GM12878 (cell line): ENCODE results near the gene FXYD3. TPM values are rescaled to one million over a fixed set of nuclear protein-coding genes. Genes with fewer than 3 reads are reported as not detected.

Experiments
- ATAC-seq: fragments of 200-7000 bp; cut with Tn5 transposase; 3 replicates; pipeline ENCODE4 v1.9.1; 2020; ENCODE audit warnings: mild to moderate bottlenecking, moderate library complexity
- BruUV-seq: library from RNA; stranded (reverse); fragments of 400-500 nt; replicated peaks from 2 replicates; lab custom pipeline; 2021; lab: Mats Ljungman, UMichigan
- CTCF ChIA-PET: fragments of 300-600 bp; sonication (Branson Sonifier 250); formaldehyde crosslinking; extraction: SDS; loops from one replicate; lab custom pipeline; 2021; ENCODE audit warnings: inconsistent platforms; lab: Yijun Ruan, JAX
- POLR2A ChIA-PET: fragments of 350-600 bp; formaldehyde crosslinking; extraction: SDS; loops from one replicate; lab custom pipeline; 2021; ENCODE audit warnings: inconsistent platforms; lab: Charles Lee
- RAD21 ChIA-PET: fragments of 300-600 bp; sonication (Branson Sonifier 250); formaldehyde crosslinking; loops from one replicate; lab custom pipeline; 2023; ENCODE audit warnings: antibody characterized with exemption; ENCODE audit not compliant: unreplicated experiment; lab: Charles Lee
- SMC1A ChIA-PET: fragments of 300-600 bp; sonication (Branson Sonifier 250); formaldehyde crosslinking; loops from one replicate; lab custom pipeline; 2023; ENCODE audit not compliant: unreplicated experiment, uncharacterized antibody; lab: Charles Lee
- DNase-seq: peaks from one replicate; pipeline ENCODE4 v3.0.0-alpha.2; 2011; ENCODE audit warnings: low read depth, low spot score
- FAIRE-seq: peaks from 3 replicates; lab custom pipeline; 2011; peaks lifted over from hg19 to GRCh38; lab: Jason Lieb, UNC
- H2AFZ ChIP-seq: 2 replicates; pipeline ENCODE4 v1.6.0; 2011; ENCODE audit warnings: low read depth, low read length, control low read depth; ENCODE audit not compliant: control insufficient read depth
- H3K27ac ChIP-seq: 2 replicates; pipeline ENCODE4 v1.5.1; 2011; ENCODE audit warnings: control low read depth; ENCODE audit not compliant: control insufficient read depth, insufficient read depth
- H3K27me3 ChIP-seq, 2 experiments: replicated peaks in 1 of 2; 2 replicates each; pipeline versions ENCODE4 v1.6.0 to v1.6.1; 2011; ENCODE audit warnings: low read length in 1 of 2; ENCODE audit not compliant: control insufficient read depth in 2 of 2, insufficient read depth in 2 of 2
- H3K36me3 ChIP-seq, 2 experiments: 2 replicates each; pipeline ENCODE4 v1.5.1; 2011; ENCODE audit warnings: low read length in 1 of 2; ENCODE audit not compliant: control insufficient read depth in 2 of 2, insufficient read depth in 2 of 2
- H3K4me1 ChIP-seq: 2 replicates; pipeline ENCODE4 v1.6.1; 2011; ENCODE audit warnings: mild to moderate bottlenecking, low read length, moderate library complexity, mixed read lengths; ENCODE audit not compliant: control insufficient read depth, insufficient read depth
- H3K4me2 ChIP-seq: 2 replicates; pipeline ENCODE4 v1.6.0; 2011; ENCODE audit warnings: control low read depth; ENCODE audit not compliant: control insufficient read depth, insufficient read depth
- H3K4me3 ChIP-seq: fragments of 200-600 bp; sonication (generic); 2 replicates; pipeline ENCODE4 v1.5.1; 2016
- H3K79me2 ChIP-seq: 2 replicates; pipeline ENCODE4 v1.6.0; 2011; ENCODE audit warnings: low read length; ENCODE audit not compliant: control insufficient read depth, insufficient read depth
- H3K9ac ChIP-seq: 2 replicates; pipeline ENCODE4 v1.8.0; 2011; ENCODE audit warnings: low read length, control low read depth, mixed read lengths; ENCODE audit not compliant: control insufficient read depth, insufficient read depth
- H3K9me3 ChIP-seq: replicated peaks from 3 replicates; pipeline ENCODE4 v1.5.1; 2011; ENCODE audit warnings: mild to moderate bottlenecking, low read length; ENCODE audit not compliant: control insufficient read depth, insufficient read depth
- H4K20me1 ChIP-seq: 2 replicates; pipeline ENCODE4 v1.6.0; 2011; ENCODE audit not compliant: control insufficient read depth, insufficient read depth
- CBFB ChIP-seq: IDR thresholded peaks from 2 replicates; pipeline ENCODE4 v1.6.1; 2016; ENCODE audit warnings: antibody characterized with exemption, low read depth
- CBX5 ChIP-seq: sonication (generic); IDR thresholded peaks from 2 replicates; pipeline ENCODE4 v1.6.1; 2016; ENCODE audit warnings: low read depth, moderate library complexity, mild to moderate bottlenecking, inconsistent platforms
- FOXK2 ChIP-seq: fragments of 450-650 bp; IDR thresholded peaks from 2 replicates; pipeline ENCODE4 v1.6.1; 2017; ENCODE audit warnings: mild to moderate bottlenecking, moderate library complexity
- JUNB ChIP-seq: IDR thresholded peaks from 2 replicates; pipeline ENCODE4 v1.6.1; 2016; ENCODE audit warnings: antibody characterized with exemption, mild to moderate bottlenecking
- MEF2A ChIP-seq: IDR thresholded peaks from 2 replicates; pipeline ENCODE4 v1.6.1; 2011; ENCODE audit warnings: low read depth, mild to moderate bottlenecking, low read length, moderate library complexity; ENCODE audit not compliant: insufficient read depth
- NRF1 ChIP-seq: conservative IDR thresholded peaks from 2 replicates; pipeline ENCODE4 v1.6.1; 2011; ENCODE audit warnings: mild to moderate bottlenecking, low read depth, low read length, improper control_type of control experiment
- RUNX3 ChIP-seq: IDR thresholded peaks from 2 replicates; pipeline ENCODE4 v1.6.1; 2012; ENCODE audit warnings: low read length, inconsistent platforms
- SMC3 ChIP-seq: IDR thresholded peaks from 2 replicates; pipeline ENCODE4 v1.6.1; 2011; ENCODE audit warnings: low read length, improper control_type of control experiment, borderline replicate concordance
- YBX1 ChIP-seq: fragments of 450-650 bp; IDR thresholded peaks from 2 replicates; pipeline ENCODE4 v1.6.1; 2016; ENCODE audit warnings: antibody characterized with exemption
- WGBS: methylation state at CpG from one replicate; pipeline ENCODE4 v1.1.6; 2016; ENCODE audit warnings: low lambda C conversion rate; ENCODE audit not compliant: insufficient replicate concordance, insufficient coverage; ENCODE audit errors: missing lambda C conversion rate; 5-methylcytosine and 5-hydroxymethylcytosine counted together
- in situ Hi-C: fragments of 300-500 bp; cut with MboI; formaldehyde crosslinking; loops from 9 replicates; pipeline ENCODE4 v1.14.3; 2018; ENCODE audit warnings: mixed read lengths
- intact Hi-C: fragments of 100-400 bp; cut with micrococcal nuclease; formaldehyde crosslinking; loops from one replicate; pipeline ENCODE4 v1.14.2; 2022; ENCODE audit not compliant: unreplicated experiment
- polyA plus RNA-seq, 11 experiments: library from polyadenylated mRNA; depleted of rRNA in 4 of 11; unstranded in 6 of 11; stranded (reverse) in 5 of 11; fragments of >200 nt; fragmentation: Nextera tagmentation in 4 of 11; fragmentation: Illumina TruSeq in 1 of 11; extraction: Ambion mirVana in 4 of 11; extraction: Trizol in 1 of 11; gene quantifications; 1 replicate in 1 of 11; 2 replicates in 10 of 11; pipeline versions ENCODE4 v1.2.1 to v1.2.3, GENCODE V29; 2011 to 2016; ENCODE audit warnings: inconsistent platforms in 2 of 11, missing spikeins in 2 of 11, low read depth in 1 of 11
- total RNA-seq, 4 experiments: library from RNA; depleted of rRNA in 3 of 4; stranded (reverse); fragments of >200 nt in 3 of 4; fragmentation: Illumina TruSeq in 1 of 4; extraction: Trizol in 1 of 4; gene quantifications; 2 replicates each; pipeline versions ENCODE4 v1.2.1 to v1.2.3, GENCODE V29; 2013 to 2021
- TF ChIP-seq, protein P1 (sequence below): IDR thresholded peaks from 2 replicates; pipeline ENCODE4 v1.6.1; 2011; ENCODE audit warnings: low read depth, low read length, improper control_type of control experiment, borderline replicate concordance
- TF ChIP-seq, protein P2 (sequence below): fragments of 450-650 bp; IDR thresholded peaks from 2 replicates; pipeline ENCODE4 v1.6.1; 2017; ENCODE audit warnings: borderline replicate concordance

The FXYD3 gene
- total and polyA plus RNA-seq, 10 of the 15 experiments (the other 5 are each of a cell fraction or from before 2014, with no cell fraction given) = 0.09 to 0.44 TPM; not detected in 8

DNA sequence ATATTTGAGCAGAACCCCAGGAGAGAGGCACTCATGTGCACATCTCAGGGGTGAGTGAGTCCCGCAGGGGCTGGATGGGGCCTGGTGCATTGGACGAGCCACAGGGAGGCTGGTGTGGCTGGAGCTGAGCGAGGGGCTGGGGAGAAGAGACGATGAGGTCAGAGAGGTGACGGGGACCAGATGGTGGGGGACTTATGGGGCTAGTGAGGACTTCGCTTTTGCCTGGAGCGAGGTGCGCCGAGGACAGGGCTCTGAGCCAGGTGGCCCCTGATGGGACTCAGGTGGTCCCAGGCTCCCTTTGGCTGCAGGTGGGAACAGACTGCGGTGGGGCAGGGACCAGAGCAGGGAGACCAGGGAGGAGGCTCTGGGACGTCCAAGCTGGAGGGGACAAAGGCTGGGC, 6.9 kb upstream of the FXYD3 start:
- Histone ChIP-seq H3K27me3 (peaks cover 0 to 2% of the 10 kb centered on the region in 2 experiments; a peak in 1 of 4 replicates), H4K20me1 (no peaks in the 10 kb centered on the region), H3K79me2 (no peaks in the 10 kb centered on the region), H3K9me3 (no peaks in the 10 kb centered on the region; the same call in 2 of the 3 replicates), H3K4me2 (no peak overlapping the region), H3K9ac (no peak overlapping the region), H3K36me3 (no peaks in the 10 kb centered on the region), H2AFZ (no peak overlapping the region), H3K4me3 (no peak overlapping the region), H3K27ac (no peak overlapping the region), H3K4me1 (no peaks in the 10 kb centered on the region)
- FAIRE-seq = no peak
- ChIA-PET POLR2A (no interaction called here), RAD21 (no interaction called here), SMC1A (no interaction called here), CTCF (interaction anchor here (1.2 kb wide), 1 partner anchor 29 kb away, joined by 5 read pairs; no protein-coding TSS in a partner anchor)
- intact Hi-C loops = no loop called here
- BruUV-seq = no TSS peak
- in situ Hi-C loops = no loop called here
- WGBS = 48% methylated on average over 10 of the region's 11 CpGs
- no peak for ATAC-seq
- no peak for DNase-seq
- TF ChIP-seq, protein P1, sequence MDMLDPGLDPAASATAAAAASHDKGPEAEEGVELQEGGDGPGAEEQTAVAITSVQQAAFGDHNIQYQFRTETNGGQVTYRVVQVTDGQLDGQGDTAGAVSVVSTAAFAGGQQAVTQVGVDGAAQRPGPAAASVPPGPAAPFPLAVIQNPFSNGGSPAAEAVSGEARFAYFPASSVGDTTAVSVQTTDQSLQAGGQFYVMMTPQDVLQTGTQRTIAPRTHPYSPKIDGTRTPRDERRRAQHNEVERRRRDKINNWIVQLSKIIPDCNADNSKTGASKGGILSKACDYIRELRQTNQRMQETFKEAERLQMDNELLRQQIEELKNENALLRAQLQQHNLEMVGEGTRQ = no peak
- no peak for TF ChIP-seq NRF1
- TF ChIP-seq YBX1 = no peak
- no peak for TF ChIP-seq FOXK2
- TF ChIP-seq CBFB = no peak
- TF ChIP-seq RUNX3 = no peak
- TF ChIP-seq, protein P2, sequence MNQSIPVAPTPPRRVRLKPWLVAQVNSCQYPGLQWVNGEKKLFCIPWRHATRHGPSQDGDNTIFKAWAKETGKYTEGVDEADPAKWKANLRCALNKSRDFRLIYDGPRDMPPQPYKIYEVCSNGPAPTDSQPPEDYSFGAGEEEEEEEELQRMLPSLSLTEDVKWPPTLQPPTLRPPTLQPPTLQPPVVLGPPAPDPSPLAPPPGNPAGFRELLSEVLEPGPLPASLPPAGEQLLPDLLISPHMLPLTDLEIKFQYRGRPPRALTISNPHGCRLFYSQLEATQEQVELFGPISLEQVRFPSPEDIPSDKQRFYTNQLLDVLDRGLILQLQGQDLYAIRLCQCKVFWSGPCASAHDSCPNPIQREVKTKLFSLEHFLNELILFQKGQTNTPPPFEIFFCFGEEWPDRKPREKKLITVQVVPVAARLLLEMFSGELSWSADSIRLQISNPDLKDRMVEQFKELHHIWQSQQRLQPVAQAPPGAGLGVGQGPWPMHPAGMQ = no peak
- no peak for TF ChIP-seq SMC3
- TF ChIP-seq CBX5 = no peak
- no peak for TF ChIP-seq JUNB
- no peak for TF ChIP-seq MEF2A
